SU-DHL-6 (cell line): ENCODE results near the gene ZNF688.
"Not testable (repeated sequence)": the region's sequence is repeated elsewhere in the genome, so short reads cannot be mapped to it uniquely, and the experiment has no call there.

ENCODE experiments used
- H2AFZ ChIP-seq: fragments of 200-600 bp; sonication (generic); 2 replicates; pipeline ENCODE4 v1.6.1; 2014; ENCODE audit warnings: low read depth, mild to moderate bottlenecking, moderate library complexity, mixed read lengths, antibody characterized with exemption, low read length; ENCODE audit not compliant: severe bottlenecking
- H3F3A ChIP-seq: fragments of 200-600 bp; shearing (Covaris generic); 2 replicates; pipeline ENCODE4 v1.6.0; 2016; ENCODE audit warnings: antibody characterized with exemption, mild to moderate bottlenecking; ENCODE audit not compliant: insufficient read depth
- H3K27ac ChIP-seq: fragments of 200-600 bp; sonication (generic); 2 replicates; pipeline ENCODE4 v1.5.1; 2016; ENCODE audit warnings: low read depth, mild to moderate bottlenecking, low read length, moderate library complexity, mixed read lengths
- H3K27me3 ChIP-seq: fragments of 200-600 bp; sonication (generic), shearing (Covaris generic); 2 replicates; pipeline ENCODE4 v1.6.0; 2014; ENCODE audit warnings: mild to moderate bottlenecking, low read length
- H3K36me3 ChIP-seq: fragments of 200-600 bp; sonication (generic); 2 replicates; pipeline ENCODE4 v1.6.1; 2014; ENCODE audit warnings: mild to moderate bottlenecking, low read length, mixed read lengths
- H3K4me2 ChIP-seq: fragments of 300-600, 200-600 bp; shearing (Covaris generic), sonication (generic); 2 replicates; pipeline ENCODE4 v1.6.0; 2014; ENCODE audit warnings: low read length, low read depth, mild to moderate bottlenecking; ENCODE audit not compliant: poor library complexity, severe bottlenecking
- H3K4me3 ChIP-seq: fragments of 200-600 bp; sonication (generic); 2 replicates; pipeline ENCODE4 v1.5.1; 2014; ENCODE audit warnings: antibody characterized with exemption, low read length, mild to moderate bottlenecking, mixed read lengths; ENCODE audit not compliant: insufficient read depth, poor library complexity, severe bottlenecking
- H3K79me2 ChIP-seq: fragments of 200-600 bp; sonication (generic); 2 replicates; pipeline ENCODE4 v1.6.1; 2014; ENCODE audit warnings: mild to moderate bottlenecking, low read length, moderate library complexity; ENCODE audit not compliant: insufficient read depth
- H3K9ac ChIP-seq: fragments of 200-600 bp; sonication (generic); 2 replicates; pipeline ENCODE4 v1.7.0; 2014; ENCODE audit warnings: mild to moderate bottlenecking, low read length
- H3K9me2 ChIP-seq: fragments of 200-600 bp; sonication (generic); replicated peaks from 2 replicates; pipeline ENCODE4 v1.6.1; 2014; ENCODE audit warnings: low read length; ENCODE audit not compliant: insufficient read depth
- H3K9me3 ChIP-seq: fragments of 200-600 bp; sonication (generic); 2 replicates; pipeline ENCODE4 v1.6.1; 2014; ENCODE audit warnings: low read length, mixed read lengths; ENCODE audit not compliant: insufficient read depth
- H4K20me1 ChIP-seq: fragments of 200-600 bp; sonication (generic); 2 replicates; pipeline ENCODE4 v1.6.1; 2014; ENCODE audit warnings: low read depth, mild to moderate bottlenecking, antibody characterized with exemption, low read length, moderate library complexity, mixed read lengths
- CTCF ChIP-seq: fragments of 200-600 bp; sonication (generic); IDR thresholded peaks from one replicate; pipeline ENCODE4 v1.5.1; 2017; ENCODE audit warnings: antibody characterized with exemption, mild to moderate bottlenecking, low read length, moderate library complexity; ENCODE audit not compliant: insufficient read depth, poor library complexity, severe bottlenecking
- EZH2phosphoT487 ChIP-seq: fragments of 200-600 bp; sonication (generic), shearing (Covaris generic); conservative IDR thresholded peaks from 2 replicates; pipeline ENCODE4 v1.6.1; 2018; ENCODE audit warnings: mild to moderate bottlenecking, antibody characterized with exemption, low read length, moderate library complexity, mixed read lengths

Gene ZNF688

GRCh38 chr16:30546115-30546514 lies 25.4 kb downstream of the ZNF688 start:
- Histone ChIP-seq H3K79me2 (no peaks in the 10 kb centered on the region), H3K4me2 (no peak overlapping the region), H3K9me2 (no peaks in the 10 kb centered on the region), H3K36me3 (no peaks in the 10 kb centered on the region), H3K27me3 (no peaks in the 10 kb centered on the region), H2AFZ (no peak overlapping the region), H4K20me1 (no peaks in the 10 kb centered on the region), H3F3A (no peaks in the 10 kb centered on the region; the same call in 1 of the 2 replicates), H3K4me3 (no peak overlapping the region), H3K27ac (no peak overlapping the region), H3K9me3 (no peaks in the 10 kb centered on the region), H3K9ac (no peak overlapping the region)
- TF ChIP-seq EZH2phosphoT487 (no peak), CTCF (no peak)

GRCh38 chr16:30543067-30543466 lies 28.4 kb downstream of the ZNF688 start:
- no peak overlapping the region for H3K4me2 ChIP-seq
- H3K9me3 ChIP-seq: no peaks in the 10 kb centered on the region
- H3K27me3 ChIP-seq: no peaks in the 10 kb centered on the region
- no peak overlapping the region for H3K9ac ChIP-seq
- no peak overlapping the region for H3K27ac ChIP-seq
- no peaks in the 10 kb centered on the region for H3K9me2 ChIP-seq
- no peaks in the 10 kb centered on the region for H3K79me2 ChIP-seq
- H3F3A ChIP-seq: no peaks in the 10 kb centered on the region
- no peaks in the 10 kb centered on the region for H4K20me1 ChIP-seq
- no peak overlapping the region for H3K4me3 ChIP-seq
- H2AFZ ChIP-seq: no peak overlapping the region
- H3K36me3 ChIP-seq: no peaks in the 10 kb centered on the region
- no peak for TF ChIP-seq CTCF
- TF ChIP-seq EZH2phosphoT487: no peak

GRCh38 chr16:30541502-30542329 lies 29.8 kb downstream of the ZNF688 start:
- TF ChIP-seq CTCF (no peak), EZH2phosphoT487 (no peak)
- no peak overlapping the region for H2AFZ ChIP-seq
- no peak overlapping the region for H3K4me2 ChIP-seq
- no peaks in the 10 kb centered on the region for H3K9me2 ChIP-seq
- H4K20me1 ChIP-seq: no peaks in the 10 kb centered on the region
- H3K4me3 ChIP-seq: no peak overlapping the region
- H3K9me3 ChIP-seq: no peaks in the 10 kb centered on the region
- no peaks in the 10 kb centered on the region for H3K79me2 ChIP-seq
- no peaks in the 10 kb centered on the region for H3F3A ChIP-seq
- no peaks in the 10 kb centered on the region for H3K27me3 ChIP-seq
- H3K9ac ChIP-seq: no peak overlapping the region
- no peak overlapping the region for H3K27ac ChIP-seq
- no peaks in the 10 kb centered on the region for H3K36me3 ChIP-seq

- H3K9ac ChIP-seq, H3K36me3 ChIP-seq, H3K27ac ChIP-seq, H3K27me3 ChIP-seq, H3K9me3 ChIP-seq, H4K20me1 ChIP-seq, H3K79me2 ChIP-seq, H3K9me2 ChIP-seq, H3K4me3 ChIP-seq, H2AFZ ChIP-seq, H3F3A ChIP-seq, H3K4me2 ChIP-seq: not testable (repeated sequence)
These were observed 30.5 kb downstream of the ZNF688 start for GRCh38 chr16:30540916-30541464.

- not testable (repeated sequence) for H2AFZ ChIP-seq, H3K9me2 ChIP-seq, H3K9ac ChIP-seq, H3K36me3 ChIP-seq, H3K27ac ChIP-seq, H3K4me3 ChIP-seq, H3K27me3 ChIP-seq, H3K79me2 ChIP-seq, H4K20me1 ChIP-seq, H3K9me3 ChIP-seq, H3K4me2 ChIP-seq
- peaks cover 14% of the 10 kb centered on the region for H3F3A ChIP-seq
These were observed 31.5 kb downstream of the ZNF688 start for GRCh38 chr16:30539986-30540526.
